Esophagus muscularis mucosa (tissue), 4 donors: ENCODE measurements around the gene ZIC4.

Experiments used
- CTCF ChIP-seq, 3 experiments: fragments of 200-600 bp in 2 of 3; fragments of 450-650 bp in 1 of 3; sonication (generic) in 2 of 3; IDR thresholded peaks; one replicate each; pipeline ENCODE4 v1.5.1; 2017 to 2019; ENCODE audit warnings: antibody characterized with exemption in 3 of 3, mild to moderate bottlenecking in 2 of 3, moderate library complexity in 1 of 3
- EP300 ChIP-seq: sonication (generic); formaldehyde crosslinking; IDR thresholded peaks from one replicate; pipeline ENCODE4 v1.6.1; 2017; ENCODE audit warnings: antibody characterized with exemption
- POLR2A ChIP-seq: fragments of 450-650 bp; IDR thresholded peaks from one replicate; pipeline ENCODE4 v1.6.1; 2017; ENCODE audit warnings: antibody characterized with exemption, moderate library complexity, mild to moderate bottlenecking, low read depth
- POLR2AphosphoS5 ChIP-seq, 2 donors: sonication (generic); formaldehyde crosslinking; IDR thresholded peaks; one replicate each; pipeline ENCODE4 v1.6.1; 2017; ENCODE audit warnings: antibody characterized with exemption in 2 of 2

GRCh38 chr3:147380387-147380951, 25.9 kb downstream of the ZIC4 start:
- no peak for TF ChIP-seq POLR2AphosphoS5 (IDR thresholded peaks at IDR 0.05)
- TF ChIP-seq CTCF (IDR thresholded peaks at IDR 0.05): no peak
- no peak for TF ChIP-seq POLR2A
- TF ChIP-seq EP300: no peak
